Fibroblast of lung (primary cell): ENCODE data around the gene GPR176. TPM values are rescaled to one million over a fixed set of nuclear protein-coding genes. Genes with fewer than 3 reads are reported as not detected.
A peak's percentile ranks its signal among the peaks of the same experiment; 100 is the strongest.

Experiments
- DNase-seq, 2 donors: peaks; one replicate each; pipeline versions ENCODE4 v3.0.0 to v3.0.0-alpha.2; 2010; ENCODE audit warnings: low read depth in 2 of 2
- H2AFZ ChIP-seq: 2 replicates; pipeline ENCODE4 v1.5.1; 2012; ENCODE audit warnings: low read length, control low read depth, inconsistent platforms
- H3K27ac ChIP-seq: 2 replicates; pipeline ENCODE4 v1.5.1; 2011; ENCODE audit warnings: low read length, control low read depth; ENCODE audit not compliant: insufficient read depth
- H3K27me3 ChIP-seq: 2 replicates; pipeline ENCODE4 v1.5.1; 2011; ENCODE audit warnings: mild to moderate bottlenecking, low read length; ENCODE audit not compliant: control insufficient read depth, insufficient read depth
- H3K36me3 ChIP-seq: 2 replicates; pipeline ENCODE4 v1.5.1; 2011; ENCODE audit warnings: low read length; ENCODE audit not compliant: control insufficient read depth, insufficient read depth
- H3K4me1 ChIP-seq: 2 replicates; pipeline ENCODE4 v1.5.1; 2011; ENCODE audit warnings: low read length; ENCODE audit not compliant: control insufficient read depth, insufficient read depth; ENCODE audit errors: extremely low read depth
- H3K4me2 ChIP-seq: 2 replicates; pipeline ENCODE4 v1.5.1; 2011; ENCODE audit warnings: low read length, control low read depth; ENCODE audit not compliant: insufficient read depth; ENCODE audit errors: extremely low read depth
- H3K4me3 ChIP-seq, 4 experiments: fragments of 200-600 bp in 1 of 4; sonication (generic) in 1 of 4; replicated peaks in 1 of 4; 2 replicates each; pipeline ENCODE4 v1.5.1; 2011 to 2016; ENCODE audit warnings: low read length in 4 of 4, low read depth in 3 of 4, mild to moderate bottlenecking in 3 of 4, control low read depth in 2 of 4, inconsistent platforms in 1 of 4, mixed read lengths in 1 of 4; ENCODE audit not compliant: insufficient read depth in 1 of 4; ENCODE audit errors: control extremely low read depth in 1 of 4
- H3K79me2 ChIP-seq: 2 replicates; pipeline ENCODE4 v1.5.1; 2012; ENCODE audit warnings: mild to moderate bottlenecking, low read length, inconsistent platforms; ENCODE audit not compliant: control insufficient read depth, insufficient read depth
- H3K9ac ChIP-seq: 2 replicates; pipeline ENCODE4 v1.5.1; 2011; ENCODE audit warnings: mild to moderate bottlenecking, low read length, control low read depth; ENCODE audit not compliant: insufficient read depth
- H3K9me3 ChIP-seq: 2 replicates; pipeline ENCODE4 v1.5.1; 2012; ENCODE audit warnings: low read depth, low read length; ENCODE audit not compliant: control insufficient read depth, insufficient read depth
- H4K20me1 ChIP-seq: 2 replicates; pipeline ENCODE4 v1.5.1; 2011; ENCODE audit warnings: low read length; ENCODE audit not compliant: control insufficient read depth, insufficient read depth; ENCODE audit errors: extremely low read depth
- EZH2 ChIP-seq: IDR thresholded peaks from 2 replicates; pipeline ENCODE4 v1.5.1; 2012; ENCODE audit warnings: low read length, control low read depth, mild to moderate bottlenecking; ENCODE audit errors: missing control alignments
- polyA plus RNA-seq, 2 donors: library from polyadenylated mRNA; depleted of rRNA in 1 of 2; stranded (reverse) in 1 of 2; unstranded in 1 of 2; fragments of >200 nt; gene quantifications; 2 replicates each; pipeline ENCODE4 v1.2.1, GENCODE V29; 2011 to 2012; ENCODE audit warnings: missing spikeins in 1 of 2
- total RNA-seq: library from RNA; depleted of rRNA; stranded (reverse); fragments of >200 nt; gene quantifications from 2 replicates; pipeline ENCODE4 v1.2.1, GENCODE V29; 2014
- TF ChIP-seq, protein P1 (sequence below), 2 donors: IDR thresholded peaks in 1 of 2; conservative IDR thresholded peaks in 1 of 2; 1 replicate in 1 of 2; 2 replicates in 1 of 2; pipeline ENCODE4 v1.5.1; 2011 to 2012; ENCODE audit warnings: low read length in 2 of 2, control low read depth in 1 of 2, inconsistent platforms in 1 of 2, low read depth in 1 of 2, mild to moderate bottlenecking in 1 of 2

The GPR176 gene
- total and polyA plus RNA-seq, 2 donors (not counting 1 experiment from before 2014, with no cell fraction given): 124 to 179 TPM

DNA sequence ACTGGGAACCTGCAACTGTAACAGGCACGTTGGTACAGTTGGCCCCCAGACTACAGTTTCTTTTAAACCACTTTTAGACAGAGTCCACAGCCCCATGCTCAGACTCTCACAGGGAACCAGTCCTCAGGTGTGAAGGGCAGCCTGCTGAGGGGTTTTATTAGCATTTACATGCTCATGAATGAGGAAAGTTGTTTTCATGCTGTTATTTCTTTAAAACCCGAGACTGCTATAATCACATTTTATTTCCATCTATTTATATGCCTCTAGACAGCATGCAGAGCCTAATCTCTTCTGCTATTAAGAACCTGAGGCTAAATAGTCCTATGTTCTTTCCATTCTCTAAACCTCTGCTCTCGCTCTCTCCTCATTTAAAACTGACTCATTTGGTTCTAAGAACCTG is 111.2 kb downstream of the GPR176 start:
- no peaks in the 10 kb centered on the region for H4K20me1 ChIP-seq
- no peak overlapping the region for H3K4me3 ChIP-seq
- H3K27me3 ChIP-seq: no peaks in the 10 kb centered on the region
- H3K4me1 ChIP-seq: no peaks in the 10 kb centered on the region
- no peak overlapping the region for H3K9ac ChIP-seq
- peaks cover 30% of the 10 kb centered on the region for H3K79me2 ChIP-seq
- TF ChIP-seq, protein P1, sequence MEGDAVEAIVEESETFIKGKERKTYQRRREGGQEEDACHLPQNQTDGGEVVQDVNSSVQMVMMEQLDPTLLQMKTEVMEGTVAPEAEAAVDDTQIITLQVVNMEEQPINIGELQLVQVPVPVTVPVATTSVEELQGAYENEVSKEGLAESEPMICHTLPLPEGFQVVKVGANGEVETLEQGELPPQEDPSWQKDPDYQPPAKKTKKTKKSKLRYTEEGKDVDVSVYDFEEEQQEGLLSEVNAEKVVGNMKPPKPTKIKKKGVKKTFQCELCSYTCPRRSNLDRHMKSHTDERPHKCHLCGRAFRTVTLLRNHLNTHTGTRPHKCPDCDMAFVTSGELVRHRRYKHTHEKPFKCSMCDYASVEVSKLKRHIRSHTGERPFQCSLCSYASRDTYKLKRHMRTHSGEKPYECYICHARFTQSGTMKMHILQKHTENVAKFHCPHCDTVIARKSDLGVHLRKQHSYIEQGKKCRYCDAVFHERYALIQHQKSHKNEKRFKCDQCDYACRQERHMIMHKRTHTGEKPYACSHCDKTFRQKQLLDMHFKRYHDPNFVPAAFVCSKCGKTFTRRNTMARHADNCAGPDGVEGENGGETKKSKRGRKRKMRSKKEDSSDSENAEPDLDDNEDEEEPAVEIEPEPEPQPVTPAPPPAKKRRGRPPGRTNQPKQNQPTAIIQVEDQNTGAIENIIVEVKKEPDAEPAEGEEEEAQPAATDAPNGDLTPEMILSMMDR (conservative IDR thresholded peaks at IDR 0.05 in 1 of 2, IDR thresholded peaks at IDR 0.05 in 1 of 2; ENCODE audit: low read depth in 1 of 2, low read length in 2 of 2): no peak
- TF ChIP-seq EZH2: no peak
- H3K4me2 ChIP-seq: no peak overlapping the region
- no peaks in the 10 kb centered on the region for H3K9me3 ChIP-seq
- H2AFZ ChIP-seq: no peak overlapping the region
- H3K27ac ChIP-seq: no peak overlapping the region
- H3K36me3 ChIP-seq: peaks cover 6% of the 10 kb centered on the region
- DNase-seq: no peak

DNA sequence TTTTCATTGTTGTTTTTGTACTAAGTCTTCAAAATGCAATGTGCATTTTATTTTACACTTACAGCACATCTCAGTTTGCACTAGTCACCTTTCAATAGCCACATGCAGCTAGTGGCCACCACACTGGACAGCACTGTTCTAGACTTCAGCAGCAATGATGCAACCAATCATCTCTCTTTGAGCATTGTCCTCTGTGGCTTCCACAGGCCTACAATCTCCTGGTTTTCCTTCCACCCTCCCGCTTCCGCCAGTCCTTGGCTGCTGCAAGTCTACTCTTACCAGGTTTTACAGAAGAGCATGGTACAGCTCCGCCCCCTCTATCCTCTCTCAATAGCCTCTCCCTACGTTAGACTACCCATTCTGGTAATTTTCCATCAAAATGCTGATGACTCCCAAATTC is 112.3 kb downstream of the GPR176 start:
- H3K4me1 ChIP-seq: no peaks in the 10 kb centered on the region
- H3K36me3 ChIP-seq: peaks cover 6% of the 10 kb centered on the region
- H3K9me3 ChIP-seq: no peaks in the 10 kb centered on the region
- H3K4me3 ChIP-seq: no peak overlapping the region
- no peak overlapping the region for H3K9ac ChIP-seq
- H4K20me1 ChIP-seq: no peaks in the 10 kb centered on the region
- H3K79me2 ChIP-seq: peaks cover 33% of the 10 kb centered on the region
- TF ChIP-seq, protein P1 (conservative IDR thresholded peaks at IDR 0.05 in 1 of 2, IDR thresholded peaks at IDR 0.05 in 1 of 2; ENCODE audit: low read depth in 1 of 2, low read length in 2 of 2): no peak
- TF ChIP-seq EZH2: no peak
- no peak overlapping the region for H3K4me2 ChIP-seq
- H2AFZ ChIP-seq: no peak overlapping the region
- H3K27ac ChIP-seq: no peak overlapping the region
- DNase-seq: no peak
- H3K27me3 ChIP-seq: no peaks in the 10 kb centered on the region

DNA sequence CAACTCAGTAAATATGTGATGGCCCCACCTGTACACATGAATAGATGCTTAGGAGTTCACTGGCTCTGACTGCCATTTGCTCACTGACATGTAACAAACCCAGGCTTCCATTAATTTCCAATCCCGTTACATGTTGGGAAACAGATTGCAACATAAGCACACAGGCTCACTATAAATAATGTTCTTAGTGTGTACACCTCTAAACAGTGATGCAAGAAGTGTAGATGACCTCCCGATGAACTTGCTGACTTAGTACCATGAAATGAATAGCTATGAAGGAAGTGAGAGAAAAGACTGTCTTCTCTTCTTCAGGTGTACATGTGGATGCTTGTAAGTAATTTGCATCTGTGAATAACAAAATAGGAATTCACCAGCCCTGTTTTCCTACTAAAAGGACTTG is 116.0 kb downstream of the GPR176 start:
- peak in 1 of 2 donors; percentile 76 for DNase-seq
- H4K20me1 ChIP-seq: no peaks in the 10 kb centered on the region

More for the DNA sequence above, 116.0 kb downstream of the GPR176 start:
- H3K4me1 ChIP-seq: no peaks in the 10 kb centered on the region
- H3K27ac ChIP-seq: no peak overlapping the region
- no peak overlapping the region for H3K9ac ChIP-seq
- no peaks in the 10 kb centered on the region for H3K9me3 ChIP-seq
- TF ChIP-seq EZH2: no peak
- TF ChIP-seq, protein P1 (conservative IDR thresholded peaks at IDR 0.05 in 1 of 2, IDR thresholded peaks at IDR 0.05 in 1 of 2; ENCODE audit: low read depth in 1 of 2, low read length in 2 of 2): no peak
- no peaks in the 10 kb centered on the region for H3K27me3 ChIP-seq
- peaks cover 18% of the 10 kb centered on the region for H3K36me3 ChIP-seq
- no peak overlapping the region for H3K4me2 ChIP-seq
- H3K79me2 ChIP-seq: peaks cover 20% of the 10 kb centered on the region
- no peak overlapping the region for H2AFZ ChIP-seq
- no peak overlapping the region for H3K4me3 ChIP-seq
